Psoas muscle (tissue), 8 donors: ENCODE data around the gene FUBP3. TPM values are rescaled to one million over a fixed set of nuclear protein-coding genes. Genes with fewer than 3 reads are reported as not detected.

Experiments used
- ATAC-seq, 4 donors: fragments of 200-7000 bp; cut with Tn5 transposase; one replicate each; pipeline ENCODE4 v1.9.1; 2020; ENCODE audit warnings: moderate library complexity in 3 of 4, mild to moderate bottlenecking in 2 of 4
- DNase-seq, 2 donors: peaks; one replicate each; pipeline ENCODE4 v3.0.0-alpha.2; 2020
- H3K27ac ChIP-seq: fragments of 200-600 bp; one replicate; pipeline ENCODE4 v1.8.0; 2022
- H3K27me3 ChIP-seq, 3 donors: fragments of 200-600 bp in 1 of 3; one replicate each; pipeline versions ENCODE4 v1.6.1 to v1.8.0; 2013 to 2022; ENCODE audit warnings: low read length in 2 of 3, mild to moderate bottlenecking in 2 of 3, moderate library complexity in 1 of 3; ENCODE audit not compliant: insufficient read depth in 3 of 3
- H3K36me3 ChIP-seq, 2 donors: fragments of 200-600 bp in 1 of 2; one replicate each; pipeline versions ENCODE4 v1.6.1 to v1.8.0; 2013 to 2022; ENCODE audit warnings: low read depth in 1 of 2, mild to moderate bottlenecking in 1 of 2, moderate library complexity in 1 of 2; ENCODE audit not compliant: insufficient read depth in 1 of 2
- H3K4me1 ChIP-seq: fragments of 200-600 bp; one replicate; pipeline ENCODE4 v1.8.0; 2022
- H3K4me3 ChIP-seq: fragments of 200-600 bp; one replicate; pipeline ENCODE4 v1.8.0; 2022; ENCODE audit warnings: mild to moderate bottlenecking
- H3K9me3 ChIP-seq: fragments of 200-600 bp; one replicate; pipeline ENCODE4 v1.8.0; 2022
- CTCF ChIP-seq: fragments of 200-600 bp; IDR thresholded peaks from one replicate; pipeline ENCODE4 v1.8.0; 2022; ENCODE audit warnings: antibody characterized with exemption
- WGBS, 3 donors: extraction: QIAGEN DNeasy Blood & Tissue Kit; methylation state at CpG; one replicate each; pipeline versions ENCODE4 v1.1.6 to v1.1.7; 2013; 5-methylcytosine and 5-hydroxymethylcytosine counted together
- intact Hi-C, 2 donors: fragments of 100-400 bp; cut with DNase I; formaldehyde crosslinking; loops; one replicate each; pipeline versions ENCODE4 v1.11.0 to v1.14.2; 2022
- polyA plus RNA-seq, 3 donors: library from polyadenylated mRNA; stranded (reverse); fragments of 200-250 nt; gene quantifications; one replicate each; pipeline ENCODE4 v1.2.3, GENCODE V29; 2013
- total RNA-seq, 4 donors: library from RNA; stranded (reverse); fragmentation: NEBNext Ultra II Directional in 2 of 4; extraction: Animal tissue kit (Norgen Biotek cat#: 25700) in 2 of 4; gene quantifications; one replicate each; pipeline versions ENCODE4 v1.2.1 to v1.2.4, GENCODE V29; 2021 to 2023
- donor health status: healthy with polysubstance abuse.
- donor health status: DM: no; HTN: no; CAD: no; lungs with moderate emphysema.
- donor health status: Bipolar disorder and iron deficiency.
- donor health status: healthy.
- donor health status: DM: yes; HTN: yes; CAD: no.
- donor health status: DM: no; HTN: no; CAD: no.
- donor health status: DM: no; HTN: no; CAD: no.
- donor health status: DM: yes; HTN: yes; CAD: no.

Gene FUBP3
- total and polyA plus RNA-seq, 7 donors: 7.5 to 20.7 (median 16.3) TPM

DNA sequence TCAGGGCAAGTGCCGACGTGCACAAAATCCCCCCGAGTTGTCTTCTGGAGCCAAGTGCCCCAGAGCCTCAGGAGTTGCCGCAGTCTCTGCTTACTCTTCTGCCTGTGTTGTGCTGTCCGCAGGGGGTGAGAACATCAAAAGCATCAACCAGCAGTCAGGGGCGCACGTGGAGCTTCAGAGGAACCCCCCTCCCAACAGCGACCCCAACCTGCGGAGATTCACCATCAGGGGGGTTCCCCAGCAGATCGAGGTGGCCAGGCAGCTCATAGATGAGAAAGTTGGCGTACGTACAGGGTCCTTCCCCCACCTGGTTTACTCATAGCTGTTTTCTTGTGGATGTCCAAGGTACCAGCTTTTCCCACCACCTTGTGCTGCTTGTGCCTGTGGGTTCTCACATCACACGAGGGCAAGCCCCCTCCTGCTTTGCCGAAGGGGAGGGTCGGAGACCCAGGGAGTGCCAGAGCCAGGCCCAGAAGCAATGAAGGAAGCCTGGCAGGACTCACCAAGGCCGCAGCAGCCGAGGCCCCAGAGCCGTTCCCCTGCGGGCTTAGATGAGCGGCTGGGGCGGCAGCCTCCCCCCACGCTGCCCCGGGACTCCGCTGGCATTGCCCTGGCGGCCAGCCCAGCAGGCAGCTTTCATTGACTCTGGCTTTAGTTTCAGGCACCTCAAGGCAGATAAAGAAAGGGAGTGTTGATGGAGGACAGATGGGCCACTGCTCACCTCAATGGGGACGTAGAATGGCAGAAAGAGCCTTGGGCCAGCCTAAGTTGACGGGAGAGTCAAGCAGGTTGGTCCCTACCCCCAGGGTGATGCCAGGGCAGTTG, 51.3 kb downstream of the FUBP3 start:
- Histone ChIP-seq H3K36me3 (peaks cover 8 to 100% of the 10 kb centered on the region in 2 donors), H3K27me3 (no peaks in the 10 kb centered on the region), H3K4me3 (no peak overlapping the region), H3K4me1 (no peaks in the 10 kb centered on the region), H3K27ac (no peak overlapping the region), H3K9me3 (no peaks in the 10 kb centered on the region)
- intact Hi-C loops: no loop called here
- no peak for DNase-seq
- ATAC-seq: no peak
- TF ChIP-seq CTCF: no peak
- WGBS, 3 donors: 89 to 91% (median 90%) methylated on average over 27 of the region's 27 CpGs

- WGBS, 3 donors: 90 to 93% (median 90%) methylated on average over 22 of the region's 22 CpGs
- H3K27me3 ChIP-seq: no peaks in the 10 kb centered on the region
- no peak overlapping the region for H3K27ac ChIP-seq
- intact Hi-C loops: no loop called here
- H3K4me3 ChIP-seq: no peak overlapping the region
- TF ChIP-seq CTCF: no peak
- no peak for DNase-seq
- H3K9me3 ChIP-seq: no peaks in the 10 kb centered on the region
- H3K36me3 ChIP-seq: peaks cover 8 to 100% of the 10 kb centered on the region in 2 donors
- H3K4me1 ChIP-seq: no peaks in the 10 kb centered on the region
- no peak for ATAC-seq
These were observed 52.1 kb downstream of the FUBP3 start for GRCh38 chr9:130631331-130632080.

GRCh38 chr9:130632081-130632710, 52.8 kb downstream of the FUBP3 start:
- no peak overlapping the region for H3K27ac ChIP-seq
- no peaks in the 10 kb centered on the region for H3K27me3 ChIP-seq
- no peak for DNase-seq
- intact Hi-C loops: no loop called here
- no peaks in the 10 kb centered on the region for H3K4me1 ChIP-seq
- no peak for ATAC-seq
- no peak overlapping the region for H3K4me3 ChIP-seq
- WGBS, 3 donors: 85 to 92% (median 90%) methylated on average over 13 of the region's 13 CpGs
- no peak for TF ChIP-seq CTCF
- H3K9me3 ChIP-seq: no peaks in the 10 kb centered on the region
- peaks cover 8 to 100% of the 10 kb centered on the region in 2 donors for H3K36me3 ChIP-seq

GRCh38 chr9:130632841-130633240, 53.5 kb downstream of the FUBP3 start:
- ATAC-seq (no peak), DNase-seq (no peak)
- TF ChIP-seq CTCF: no peak
- no peaks in the 10 kb centered on the region for H3K4me1 ChIP-seq
- no peak overlapping the region for H3K4me3 ChIP-seq
- intact Hi-C loops: no loop called here
- 90 to 96% (median 91%) methylated on average over 7 of the region's 7 CpGs for WGBS, 3 donors
- no peaks in the 10 kb centered on the region for H3K27me3 ChIP-seq
- H3K9me3 ChIP-seq: no peaks in the 10 kb centered on the region
- peaks cover 8 to 100% of the 10 kb centered on the region in 2 donors for H3K36me3 ChIP-seq
- H3K27ac ChIP-seq: no peak overlapping the region
